Suppressor macrophage treated with lipopolysaccharide for 4 hours (primary cell): Measurements from ENCODE around the gene ARMC5.

Source experiments
- DNase-seq: peaks from one replicate; pipeline ENCODE4 v3.0.0-alpha.2; 2020

Gene ARMC5

DNA sequence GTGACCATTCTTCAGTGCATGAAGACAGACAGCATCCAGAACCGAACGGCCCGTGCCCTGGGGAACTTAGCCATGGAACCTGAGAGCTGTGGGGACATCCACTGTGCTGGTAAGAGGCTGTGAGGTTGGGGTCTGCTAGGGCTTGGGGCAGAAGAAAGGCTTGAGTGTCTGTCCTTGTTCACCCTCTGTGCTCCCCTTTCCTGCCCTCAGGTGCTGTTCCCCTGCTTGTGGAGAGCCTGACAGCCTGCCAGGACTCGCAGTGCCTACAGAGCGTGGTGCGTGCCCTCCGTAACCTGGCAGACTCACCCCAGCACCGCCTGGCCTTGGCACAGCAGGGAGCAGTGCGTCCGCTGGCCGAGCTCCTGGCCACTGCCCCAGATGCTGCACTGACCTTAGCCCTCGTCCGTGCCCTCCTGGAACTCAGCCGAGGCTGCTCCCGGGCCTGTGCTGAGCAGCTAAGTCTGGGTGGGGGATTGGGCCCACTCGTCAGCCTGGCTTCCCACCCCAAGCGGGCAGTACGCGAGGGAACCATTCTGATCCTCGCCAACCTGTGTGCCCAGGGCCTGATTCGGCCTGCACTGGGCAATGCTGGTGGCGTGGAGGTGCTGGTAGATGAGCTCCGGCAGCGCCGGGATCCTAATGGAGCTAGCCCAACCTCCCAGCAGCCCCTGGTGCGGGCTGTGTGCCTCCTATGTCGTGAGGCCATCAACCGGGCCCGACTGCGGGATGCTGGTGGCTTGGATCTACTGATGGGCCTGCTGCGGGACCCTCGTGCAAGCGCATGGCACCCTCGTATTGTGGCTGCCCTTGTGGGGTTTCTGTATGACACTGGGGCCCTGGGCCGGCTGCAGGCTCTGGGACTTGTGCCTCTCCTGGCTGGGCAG is 2.9 kb downstream of the ARMC5 start:
- DNase-seq = no peak

DNA sequence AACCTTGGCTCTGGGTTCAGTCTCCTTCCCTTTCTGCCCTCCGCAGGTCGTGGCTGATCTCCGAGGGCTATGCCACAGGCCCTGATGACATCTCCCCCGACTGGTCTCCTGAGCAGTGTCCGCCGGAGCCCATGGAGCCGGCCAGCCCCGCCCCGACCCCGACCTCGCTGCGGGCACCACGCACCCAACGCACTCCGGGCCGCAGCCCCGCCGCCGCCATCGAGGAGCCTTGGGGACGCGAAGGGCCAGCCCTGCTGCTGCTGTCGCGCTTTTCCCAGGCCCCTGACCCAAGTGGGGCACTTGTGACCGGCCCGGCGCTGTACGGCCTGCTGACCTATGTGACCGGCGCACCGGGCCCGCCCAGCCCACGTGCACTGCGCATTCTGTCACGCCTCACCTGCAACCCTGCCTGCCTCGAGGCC is 5.1 kb downstream of the ARMC5 start:
- DNase-seq = no peak

DNA sequence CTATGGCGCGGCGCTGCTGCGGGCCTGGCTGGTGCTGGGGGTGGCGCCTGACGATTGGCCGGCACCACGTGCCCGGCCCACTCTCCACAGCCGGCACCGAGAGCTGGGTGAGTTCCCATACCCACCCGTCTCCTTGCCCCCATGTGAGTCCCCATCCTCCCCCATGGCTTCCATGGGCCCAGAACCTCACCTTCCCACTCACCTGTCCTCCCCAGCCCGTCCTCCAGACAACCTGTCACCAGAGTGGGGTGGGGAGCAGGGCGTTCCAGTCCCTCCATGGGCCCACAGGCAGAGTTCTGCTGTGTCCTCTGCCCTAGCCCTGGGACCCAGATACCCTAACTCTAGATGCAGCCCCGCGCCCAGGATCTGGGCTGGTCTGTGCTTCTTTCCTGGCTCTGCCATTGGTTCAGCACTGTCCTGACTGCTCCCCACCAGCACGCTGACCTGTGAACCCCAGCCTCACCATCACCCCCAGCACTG is 5.5 kb downstream of the ARMC5 start:
- no peak for DNase-seq

DNA sequence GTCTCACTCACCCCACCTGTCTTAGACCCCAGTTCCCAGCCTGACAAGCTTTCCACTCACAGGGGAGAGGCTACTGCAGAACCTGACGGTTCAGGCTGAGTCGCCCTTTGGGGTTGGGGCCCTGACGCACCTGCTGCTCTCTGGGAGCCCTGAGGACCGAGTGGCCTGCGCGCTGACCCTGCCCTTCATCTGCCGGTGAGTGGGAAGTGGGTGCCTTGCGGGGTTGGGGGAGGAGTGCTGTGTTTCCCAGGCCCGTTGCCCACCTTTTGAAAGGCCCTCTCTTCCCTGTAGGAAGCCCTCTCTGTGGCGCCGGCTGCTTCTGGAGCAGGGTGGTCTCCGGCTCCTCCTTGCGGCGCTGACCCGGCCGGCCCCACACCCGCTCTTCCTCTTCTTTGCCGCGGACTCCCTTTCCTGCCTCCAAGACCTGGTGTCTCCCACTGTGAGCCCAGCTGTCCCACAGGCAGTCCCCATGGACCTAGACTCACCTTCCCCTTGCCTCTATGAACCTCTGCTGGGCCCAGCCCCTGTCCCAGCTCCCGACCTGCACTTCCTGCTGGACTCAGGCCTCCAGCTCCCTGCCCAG is 6.6 kb downstream of the ARMC5 start:
- DNase-seq = no peak

DNA sequence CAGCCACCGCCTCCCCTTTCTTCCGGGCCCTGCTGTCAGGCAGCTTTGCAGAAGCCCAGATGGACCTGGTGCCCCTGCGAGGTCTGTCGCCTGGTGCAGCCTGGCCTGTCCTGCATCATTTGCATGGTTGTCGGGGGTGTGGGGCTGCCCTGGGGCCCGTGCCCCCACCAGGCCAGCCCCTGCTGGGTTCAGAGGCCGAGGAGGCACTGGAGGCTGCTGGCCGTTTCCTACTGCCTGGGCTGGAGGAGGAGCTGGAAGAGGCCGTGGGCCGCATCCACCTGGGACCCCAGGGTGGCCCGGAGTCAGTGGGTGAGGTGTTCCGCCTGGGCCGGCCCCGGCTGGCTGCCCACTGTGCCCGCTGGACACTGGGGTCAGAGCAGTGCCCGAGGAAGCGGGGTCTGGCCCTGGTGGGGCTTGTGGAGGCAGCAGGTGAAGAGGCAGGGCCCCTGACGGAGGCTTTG is 7.1 kb downstream of the ARMC5 start:
- DNase-seq = no peak

DNA sequence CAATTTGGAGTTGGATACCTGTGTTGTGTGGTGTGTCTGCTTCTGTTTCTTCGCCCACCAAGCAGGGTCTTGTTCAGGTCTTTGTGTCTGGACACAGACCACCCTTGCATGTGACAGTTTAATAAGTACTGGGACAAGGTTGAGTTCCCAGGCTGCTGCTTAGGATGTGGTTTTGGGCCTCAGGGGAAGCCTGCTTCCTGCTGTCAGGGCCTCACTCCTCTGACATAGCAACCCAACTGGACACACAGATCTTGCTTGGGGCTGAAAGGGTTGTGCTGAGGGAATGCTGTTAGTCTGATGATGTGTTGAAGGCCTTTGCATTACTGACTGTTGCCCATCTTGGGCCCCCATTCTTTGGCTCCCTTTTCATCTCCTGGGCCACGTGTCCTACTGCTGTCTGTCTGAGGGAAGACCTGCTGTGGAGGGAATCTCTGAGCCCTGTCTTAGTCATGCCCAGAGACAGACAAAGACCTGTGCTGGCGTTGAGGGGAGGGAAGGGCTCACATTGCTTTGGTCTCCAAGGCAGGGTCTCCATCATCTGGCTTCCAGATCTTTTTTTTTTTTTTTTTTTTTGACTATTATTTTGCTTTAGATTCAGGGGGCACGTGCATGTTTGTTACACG is 8.0 kb downstream of the ARMC5 start:
- DNase-seq = no peak

DNA sequence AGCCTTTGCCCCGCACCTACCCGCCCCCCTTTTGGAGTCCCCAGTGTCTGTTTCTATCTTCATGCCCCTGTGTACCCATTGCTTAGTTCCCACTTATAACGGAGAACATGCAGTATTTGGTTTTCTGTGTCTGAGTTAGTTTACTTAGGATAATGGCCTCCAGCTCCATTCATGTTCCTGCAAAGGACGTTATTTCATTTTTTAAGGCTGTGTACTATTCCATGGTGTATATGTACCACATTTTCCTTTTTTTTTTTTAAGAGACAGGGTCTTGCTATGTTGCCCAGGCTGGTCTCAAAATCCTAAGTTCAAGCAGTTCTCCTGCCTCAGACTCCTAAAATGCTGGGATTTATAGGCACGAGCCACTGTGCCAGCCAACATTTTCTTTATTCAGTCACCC is 8.6 kb downstream of the ARMC5 start:
- DNase-seq = no peak

DNA sequence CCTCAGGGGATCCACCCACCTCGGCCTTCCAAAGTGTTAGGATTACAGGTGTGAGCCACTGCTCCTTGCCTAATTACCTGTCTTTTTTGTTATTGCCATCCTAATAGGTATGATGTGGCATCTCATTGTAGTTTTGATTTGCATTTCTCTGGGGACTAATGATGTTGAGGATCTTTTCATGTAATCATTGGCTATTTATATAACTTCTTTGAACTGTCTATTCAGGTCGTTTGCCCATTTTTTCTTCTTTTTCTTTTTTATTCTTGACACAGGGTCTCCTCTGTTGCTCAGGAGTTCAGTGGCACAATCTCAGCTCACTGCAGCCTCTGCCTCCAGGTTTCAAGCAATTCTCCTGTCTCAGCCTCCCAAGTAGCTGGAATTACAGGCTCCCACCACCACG is 11.3 kb downstream of the ARMC5 start:
- no peak for DNase-seq

DNA sequence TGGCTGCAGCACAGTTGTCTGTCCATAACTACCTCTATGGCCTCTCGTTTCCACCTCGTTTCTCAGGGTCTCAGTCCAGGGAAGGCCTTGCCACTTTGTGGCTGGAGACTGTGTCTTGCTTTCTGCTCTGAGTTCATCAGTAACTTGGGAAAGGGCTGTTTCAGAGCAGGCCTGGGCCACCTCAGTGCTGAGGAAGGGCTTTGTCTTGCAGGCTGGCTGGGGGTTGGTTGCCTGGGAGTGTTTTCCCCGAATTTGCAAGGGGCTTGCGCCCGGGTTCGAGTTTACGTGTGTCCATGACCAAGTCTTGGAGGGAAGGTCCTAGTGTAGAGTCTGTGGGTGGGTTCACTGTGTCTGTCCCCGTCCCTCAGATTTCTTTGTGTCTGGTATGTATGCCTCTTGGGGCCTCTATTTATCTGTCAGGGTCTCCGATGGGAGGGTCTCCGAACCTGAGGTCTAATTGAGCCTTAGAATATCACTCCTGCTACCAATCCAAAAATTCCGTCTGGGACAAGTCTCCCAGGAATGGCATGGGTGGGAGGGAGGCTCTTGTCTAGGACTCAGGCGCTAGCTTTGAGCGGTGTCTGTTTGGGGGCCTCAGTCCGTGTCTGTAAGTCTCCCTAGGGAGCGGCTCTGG is 12.1 kb downstream of the ARMC5 start:
- DNase-seq = no peak

DNA sequence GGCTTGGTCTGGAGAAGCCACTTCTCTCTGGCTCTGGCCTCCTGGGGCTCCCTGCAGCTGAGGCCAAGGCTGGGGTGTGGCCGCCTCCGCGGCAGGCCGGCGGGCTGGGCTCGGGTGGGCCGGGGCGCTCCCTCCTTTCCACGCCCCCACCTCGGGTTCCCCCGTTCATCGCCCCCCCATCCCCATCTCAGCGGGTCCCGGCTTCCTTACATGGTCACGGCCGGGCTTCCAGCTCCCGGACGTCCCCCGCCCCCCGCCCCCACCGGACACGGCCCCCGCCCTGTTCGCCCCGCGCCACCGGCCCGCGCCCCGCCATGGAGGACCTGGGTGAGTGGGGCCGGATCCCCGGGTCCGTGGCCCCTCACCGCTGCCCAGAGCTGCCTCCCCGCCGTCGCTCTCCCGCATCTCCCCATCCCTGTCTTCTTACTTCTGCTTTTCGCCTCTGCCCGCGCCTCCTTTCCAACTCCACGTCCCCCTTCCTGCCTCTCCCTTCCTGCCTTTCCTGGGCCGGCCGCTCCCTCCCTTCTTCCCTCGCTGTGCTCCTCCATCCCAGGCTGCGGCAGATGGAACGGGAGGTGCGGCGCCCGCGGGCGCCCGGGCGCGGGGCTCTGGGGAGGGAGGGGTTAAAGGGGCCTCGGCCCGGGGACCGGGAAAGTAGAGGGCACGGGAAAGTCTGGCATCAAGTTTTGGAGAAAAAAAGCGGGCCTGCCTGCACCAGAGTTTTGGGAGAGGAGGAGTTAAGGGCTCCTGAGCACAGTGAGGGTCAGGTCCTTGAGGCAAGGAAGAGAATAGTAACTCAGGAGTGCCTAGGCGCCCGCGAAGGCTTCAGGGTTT is 12.8 kb downstream of the ARMC5 start, which contains the start of gene TGFB1I1:
TSS of gene TGFB1I1 (plus strand) at position 278 of the 834 bp plus-strand sequence. CDS start at position 315, 37 bp downstream.
- no peak for DNase-seq

DNA sequence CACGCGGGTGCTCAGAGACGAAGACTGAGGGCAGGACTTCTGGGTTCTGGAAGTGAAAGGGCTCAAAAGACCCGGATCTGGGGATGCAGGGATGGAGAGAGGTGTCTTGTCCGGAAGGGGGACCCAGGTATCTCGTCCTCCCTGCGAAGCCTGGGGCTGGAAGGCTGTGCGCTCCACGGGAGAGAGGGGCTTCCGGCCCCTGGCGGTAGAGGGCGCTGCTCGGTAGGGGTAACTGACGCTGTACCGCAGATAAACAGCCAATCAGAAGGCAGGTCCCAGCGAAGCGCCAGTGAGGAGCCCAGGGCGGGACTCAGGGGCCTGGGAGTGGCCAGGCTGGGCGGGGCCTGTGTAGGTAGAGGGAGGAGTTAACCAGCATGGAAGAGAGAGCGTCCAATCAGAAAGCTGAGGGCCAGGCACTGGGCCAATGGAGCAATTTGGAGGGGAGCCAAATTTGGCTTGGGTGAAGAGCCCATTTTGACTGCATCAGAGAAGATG is 13.5 kb downstream of the ARMC5 start:
- peak; percentile 41 for DNase-seq

DNA sequence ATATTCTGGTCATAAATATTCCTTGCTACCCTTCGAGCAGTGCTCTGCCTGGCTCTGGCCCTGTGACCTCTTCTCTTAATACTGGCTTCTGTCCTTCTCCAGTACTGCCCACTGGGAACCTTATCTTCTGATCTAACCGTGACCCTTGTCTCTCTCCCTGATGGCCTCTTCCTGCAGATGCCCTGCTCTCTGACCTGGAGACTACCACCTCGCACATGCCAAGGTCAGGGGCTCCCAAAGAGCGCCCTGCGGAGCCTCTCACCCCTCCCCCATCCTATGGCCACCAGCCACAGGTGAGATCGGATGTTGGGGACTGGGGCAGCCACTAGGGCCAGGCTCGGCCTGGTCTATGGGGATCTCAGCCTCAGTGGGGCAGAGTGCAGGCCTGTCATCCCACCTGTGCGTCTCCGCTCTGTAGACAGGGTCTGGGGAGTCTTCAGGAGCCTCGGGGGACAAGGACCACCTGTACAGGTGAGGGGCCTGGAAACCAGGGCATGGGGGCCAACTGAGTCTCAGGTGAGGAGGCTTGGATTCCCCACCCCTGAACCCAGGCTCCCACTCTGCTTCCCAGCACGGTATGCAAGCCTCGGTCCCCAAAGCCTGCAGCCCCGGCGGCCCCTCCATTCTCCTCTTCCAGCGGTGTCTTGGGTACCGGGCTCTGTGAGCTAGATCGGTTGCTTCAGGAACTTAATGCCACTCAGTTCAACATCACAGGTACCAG is 14.1 kb downstream of the ARMC5 start:
- no peak for DNase-seq

DNA sequence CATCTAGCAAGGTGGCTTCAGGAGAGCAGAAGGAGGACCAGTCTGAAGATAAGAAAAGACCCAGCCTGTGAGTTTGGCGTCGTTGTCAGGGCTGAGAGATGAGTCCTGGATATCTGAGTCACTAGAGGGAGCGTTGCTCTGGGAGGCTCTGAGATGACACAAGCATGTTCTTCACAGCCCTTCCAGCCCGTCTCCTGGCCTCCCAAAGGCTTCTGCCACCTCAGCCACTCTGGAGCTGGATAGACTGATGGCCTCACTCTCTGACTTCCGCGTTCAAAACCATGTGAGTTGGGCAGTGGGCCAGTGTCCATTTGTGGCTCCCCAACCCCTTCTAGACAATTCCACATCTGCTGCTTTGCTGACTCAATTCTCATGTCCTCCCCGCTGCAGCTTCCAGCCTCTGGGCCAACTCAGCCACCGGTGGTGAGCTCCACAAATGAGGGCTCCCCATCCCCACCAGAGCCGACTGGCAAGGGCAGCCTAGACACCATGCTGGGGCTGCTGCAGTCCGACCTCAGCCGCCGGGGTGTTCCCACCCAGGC is 14.9 kb downstream of the ARMC5 start:
- no peak for DNase-seq

DNA sequence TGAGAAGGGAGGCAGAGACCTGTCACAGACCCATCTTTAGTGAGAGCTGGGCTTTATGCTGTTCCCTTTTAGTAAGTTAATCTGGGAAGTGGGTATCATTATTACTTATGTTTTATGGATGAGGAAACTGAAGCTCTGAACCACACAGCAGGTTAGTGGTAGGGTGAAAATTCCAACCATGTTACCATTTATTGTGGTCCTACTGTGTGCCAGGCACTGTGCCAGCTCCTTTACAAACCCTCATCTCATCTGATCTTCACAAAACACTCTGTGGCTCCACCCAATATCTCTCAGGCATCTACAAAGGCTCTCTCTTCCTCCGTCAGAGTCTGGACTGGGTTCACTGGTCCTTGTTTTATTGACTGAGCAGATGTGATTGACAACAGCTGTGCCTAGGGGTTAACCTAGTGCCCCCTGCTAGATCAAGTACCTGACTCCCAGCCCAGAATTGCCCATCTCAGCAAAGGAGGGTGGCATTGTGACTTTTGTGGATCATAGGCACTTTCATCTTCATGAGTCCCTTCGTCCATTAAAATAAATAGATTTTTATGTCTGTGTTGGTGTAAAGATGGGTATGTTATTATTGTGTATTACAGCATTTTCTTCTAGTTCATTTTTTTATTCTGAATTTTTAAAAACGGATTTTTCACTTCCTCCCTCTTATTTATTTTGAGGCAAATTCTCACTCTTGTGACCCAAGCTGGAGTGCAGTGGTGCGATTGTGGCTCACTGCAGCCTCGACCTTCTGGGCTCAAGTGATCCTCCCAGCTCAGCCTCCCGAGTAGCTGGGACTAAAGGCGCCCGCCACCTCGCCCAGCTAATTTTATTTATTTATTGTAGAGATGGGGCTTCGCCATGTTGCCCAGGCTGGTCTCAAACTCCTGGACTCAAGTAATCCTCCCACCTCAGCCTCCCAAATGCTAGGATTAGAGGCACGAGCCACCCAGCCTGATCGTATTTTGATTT is 15.8 kb downstream of the ARMC5 start:
- no peak for DNase-seq

DNA sequence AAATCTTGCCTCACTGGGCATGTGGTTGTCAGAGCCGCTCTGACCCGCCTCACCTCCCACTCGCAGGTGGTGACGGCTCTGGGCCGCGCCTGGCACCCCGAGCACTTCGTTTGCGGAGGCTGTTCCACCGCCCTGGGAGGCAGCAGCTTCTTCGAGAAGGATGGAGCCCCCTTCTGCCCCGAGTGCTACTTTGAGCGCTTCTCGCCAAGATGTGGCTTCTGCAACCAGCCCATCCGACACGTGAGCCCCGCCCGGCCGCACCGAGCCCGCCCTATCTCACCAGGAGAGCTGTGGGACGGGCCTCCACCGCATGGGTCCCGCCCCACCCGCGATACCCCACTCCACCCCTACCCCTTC is 16.6 kb downstream of the ARMC5 start:
- DNase-seq = no peak

DNA sequence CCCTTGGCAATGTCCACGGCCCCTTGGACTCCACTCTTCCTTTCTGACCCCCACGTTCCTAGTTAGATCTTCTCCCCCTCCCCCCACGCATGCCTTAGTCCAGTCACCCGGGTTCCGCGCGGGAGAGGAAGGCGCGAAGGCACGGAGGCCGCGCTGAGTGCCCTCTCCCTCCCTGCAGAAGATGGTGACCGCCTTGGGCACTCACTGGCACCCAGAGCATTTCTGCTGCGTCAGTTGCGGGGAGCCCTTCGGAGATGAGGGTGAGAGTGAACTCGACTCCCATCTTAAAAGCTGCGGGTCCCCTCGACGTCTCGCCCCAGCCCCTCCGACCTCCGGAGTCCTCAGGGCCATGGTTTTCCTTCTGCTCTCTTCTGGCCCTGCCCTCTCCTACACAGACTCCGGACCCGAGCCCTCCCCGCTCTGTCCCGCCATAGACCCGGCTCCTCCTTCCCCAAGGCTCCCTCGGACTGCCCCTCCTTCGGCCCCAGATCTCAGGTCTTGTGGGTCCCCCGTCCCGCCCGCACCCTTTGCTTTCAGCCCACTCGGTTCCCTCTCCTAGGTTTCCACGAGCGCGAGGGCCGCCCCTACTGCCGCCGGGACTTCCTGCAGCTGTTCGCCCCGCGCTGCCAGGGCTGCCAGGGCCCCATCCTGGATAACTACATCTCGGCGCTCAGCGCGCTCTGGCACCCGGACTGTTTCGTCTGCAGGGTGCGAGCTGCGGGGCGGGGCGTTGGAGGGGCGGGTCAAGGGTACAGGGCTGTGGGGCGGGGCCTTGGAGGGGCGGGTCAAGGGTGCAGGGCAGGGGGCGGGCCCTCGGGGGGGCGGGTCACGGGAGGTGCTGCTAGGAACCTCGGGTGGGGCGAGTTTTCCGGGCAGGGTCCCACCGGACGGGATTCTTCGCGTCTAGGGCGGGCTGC is 17.3 kb downstream of the ARMC5 start:
- peak; percentile 74 for DNase-seq

DNA sequence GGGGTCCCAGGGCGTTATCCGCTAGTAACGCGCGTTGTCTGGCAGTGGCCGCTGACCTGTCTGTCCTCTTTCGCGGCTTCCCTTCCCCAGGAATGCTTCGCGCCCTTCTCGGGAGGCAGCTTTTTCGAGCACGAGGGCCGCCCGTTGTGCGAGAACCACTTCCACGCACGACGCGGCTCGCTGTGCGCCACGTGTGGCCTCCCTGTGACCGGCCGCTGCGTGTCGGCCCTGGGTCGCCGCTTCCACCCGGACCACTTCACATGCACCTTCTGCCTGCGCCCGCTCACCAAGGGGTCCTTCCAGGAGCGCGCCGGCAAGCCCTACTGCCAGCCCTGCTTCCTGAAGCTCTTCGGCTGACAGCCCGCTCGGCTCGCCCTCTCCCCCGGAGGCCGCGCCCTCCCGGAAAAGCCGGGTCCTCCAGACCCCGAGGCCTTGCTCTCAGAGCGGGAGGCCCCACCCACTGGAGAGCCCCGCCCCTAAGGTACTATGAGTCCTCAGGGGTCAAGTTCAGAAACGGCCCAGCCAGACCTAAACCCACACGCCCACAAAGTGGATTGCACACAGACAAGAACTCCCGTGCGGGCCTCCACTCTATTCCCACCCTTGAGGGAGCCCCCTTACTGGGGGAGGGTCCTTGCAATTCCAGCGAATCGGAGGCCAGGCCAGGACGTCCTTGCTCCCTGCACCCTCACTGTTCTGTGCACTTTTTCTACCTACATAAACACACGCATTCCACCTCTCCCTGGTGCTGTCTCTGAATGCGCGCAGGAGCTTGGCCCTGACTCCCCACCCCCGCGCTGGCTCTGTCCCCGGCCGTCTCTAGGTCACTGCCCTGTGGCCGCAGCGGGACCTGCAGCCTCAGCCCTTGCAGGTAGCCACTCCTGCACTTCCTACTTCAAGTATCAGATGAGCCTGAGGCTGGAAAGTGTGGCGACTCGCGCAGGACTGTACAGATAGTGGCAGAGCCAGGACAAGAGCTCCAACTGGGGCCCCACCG is 18.2 kb downstream of the ARMC5 start:
- DNase-seq = no peak

DNA sequence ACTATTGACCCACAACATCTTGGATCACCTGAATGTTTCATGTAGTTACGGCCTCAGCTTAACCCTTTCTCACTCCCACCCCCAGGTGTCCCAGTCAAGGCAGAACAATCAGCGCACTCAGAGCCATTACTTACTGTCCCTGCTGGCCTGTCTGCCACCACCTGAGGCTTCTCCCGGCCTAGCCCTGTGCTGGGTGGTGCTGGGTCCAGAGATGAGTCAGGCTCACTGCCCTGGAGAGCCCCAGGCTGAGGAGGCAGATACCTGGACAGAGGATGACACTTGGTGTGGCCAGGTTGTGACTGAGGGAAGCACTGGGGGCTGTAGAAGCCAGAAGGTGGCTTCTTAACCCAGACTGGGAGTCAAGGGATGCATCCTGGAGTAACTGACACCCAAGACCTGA is 19.7 kb downstream of the ARMC5 start:
- no peak for DNase-seq
